K562 (cell line): ENCODE measurements around the gene CHMP2A. TPM values are rescaled to one million over a fixed set of nuclear protein-coding genes. Genes with fewer than 3 reads are reported as not detected.
A peak's percentile ranks its signal among the peaks of the same experiment; 100 is the strongest.

Experiments
- ARID1B ChIP-seq: fragments of 450-650 bp; IDR thresholded peaks from 2 replicates; pipeline ENCODE4 v1.6.1; 2016; ENCODE audit warnings: antibody characterized with exemption, mild to moderate bottlenecking, inconsistent platforms
- DPF2 ChIP-seq: fragments of 450-650 bp; IDR thresholded peaks from 2 replicates; pipeline ENCODE4 v1.6.1; 2016
- GATA2 ChIP-seq: sonication (generic); formaldehyde crosslinking; IDR thresholded peaks from 2 replicates; pipeline ENCODE4 v1.4.0; 2020; ENCODE audit warnings: mild to moderate bottlenecking, missing genetic modification reagents
- HDAC3 ChIP-seq: fragments of 450-650 bp; IDR thresholded peaks from 2 replicates; pipeline ENCODE4 v1.6.1; 2018; ENCODE audit warnings: borderline replicate concordance, mild to moderate bottlenecking, moderate library complexity; ENCODE audit not compliant: partially characterized antibody
- MAZ ChIP-seq, 2 experiments: fragments of 450-650 bp in 1 of 2; sonication (generic) in 1 of 2; formaldehyde crosslinking; IDR thresholded peaks in 1 of 2; conservative IDR thresholded peaks in 1 of 2; 2 replicates each; pipeline versions ENCODE4 v1.4.0 to v1.5.0; 2020; ENCODE audit warnings: mild to moderate bottlenecking in 1 of 2, missing genetic modification reagents in 1 of 2
- PRPF4 ChIP-seq: fragments of 200-400 bp; formaldehyde crosslinking; IDR thresholded peaks from one replicate; pipeline ENCODE4 v1.6.1; 2017; ENCODE audit warnings: low read length, low read depth, mild to moderate bottlenecking; ENCODE audit not compliant: insufficient read depth, poor library complexity, severe bottlenecking
- RBM25 ChIP-seq: fragments of 200-400 bp; formaldehyde crosslinking; IDR thresholded peaks from 2 replicates; pipeline ENCODE4 v1.6.1; 2018; ENCODE audit warnings: low read length, low read depth, moderate library complexity; ENCODE audit not compliant: severe bottlenecking
- RNF219 ChIP-seq: fragments of 250-450 bp; sonication (Bioruptor Pico); IDR thresholded peaks from 2 replicates; pipeline ENCODE4 v1.5.0; 2022; ENCODE audit warnings: mild to moderate bottlenecking
- TCF7L2 ChIP-seq: fragments of 150-350 bp; IDR thresholded peaks from 2 replicates; pipeline ENCODE4 v1.6.1; 2016; ENCODE audit warnings: low read depth, mild to moderate bottlenecking, low read length, moderate library complexity
- TSC22D4 ChIP-seq: fragments of 450-650 bp; IDR thresholded peaks from 2 replicates; pipeline ENCODE4 v1.6.1; 2016; ENCODE audit warnings: missing genetic modification characterization, missing biosample characterization, control low read depth
- ZNF277 ChIP-seq: fragments of 250-450 bp; sonication (Bioruptor Pico); IDR thresholded peaks from 2 replicates; pipeline ENCODE4 v1.8.0; 2022; ENCODE audit warnings: inconsistent platforms, mild to moderate bottlenecking, moderate library complexity, borderline replicate concordance
- ZNF3 ChIP-seq: fragments of 250-450 bp; sonication (Bioruptor Pico); IDR thresholded peaks from 2 replicates; pipeline ENCODE4 v1.5.0; 2021; ENCODE audit warnings: mild to moderate bottlenecking, moderate library complexity
- ZNF518B ChIP-seq: fragments of 250-450 bp; sonication (Bioruptor Pico); IDR thresholded peaks from 2 replicates; pipeline ENCODE4 v1.5.0; 2021; ENCODE audit warnings: mild to moderate bottlenecking, moderate library complexity
- ZNF561 ChIP-seq: fragments of 450-650 bp; formaldehyde crosslinking; conservative IDR thresholded peaks from 2 replicates; pipeline ENCODE4 v1.4.0; 2020; ENCODE audit warnings: mild to moderate bottlenecking, moderate library complexity
- polyA plus RNA-seq, 8 experiments: library from polyadenylated mRNA; depleted of rRNA in 4 of 8; stranded (reverse) in 5 of 8; unstranded in 3 of 8; fragments of >200 nt; fragmentation: Nextera tagmentation in 2 of 8; fragmentation: Illumina TruSeq in 1 of 8; extraction: Ambion mirVana in 2 of 8; extraction: Trizol in 1 of 8; gene quantifications; 2 replicates each; pipeline versions ENCODE4 v1.2.1 to v1.2.3, GENCODE V29; 2011 to 2014; ENCODE audit warnings: inconsistent platforms in 1 of 8, missing spikeins in 1 of 8
- total RNA-seq, 7 experiments: library from RNA; depleted of rRNA in 6 of 7; stranded (reverse); fragments of >200 nt in 6 of 7; fragmentation: Illumina TruSeq in 2 of 7; extraction: Trizol in 2 of 7; gene quantifications; 2 replicates each; pipeline versions ENCODE4 v1.2.1 to v1.2.3, GENCODE V29; 2011 to 2021; ENCODE audit warnings: low replicate concordance in 1 of 7
- TF ChIP-seq, protein P1 (sequence below), 2 experiments: fragments of 200-800 bp in 1 of 2; sonication (Bioruptor generic) in 1 of 2; sonication (generic) in 1 of 2; formaldehyde crosslinking in 1 of 2; IDR thresholded peaks in 1 of 2; conservative IDR thresholded peaks in 1 of 2; 2 replicates each; pipeline versions ENCODE4 v1.5.0 to v1.6.1; 2016 to 2020; ENCODE audit warnings: missing compliant biosample characterization in 1 of 2, missing genetic modification characterization in 1 of 2, missing genetic modification reagents in 1 of 2
- TF ChIP-seq, protein P2 (sequence below): fragments of 450-650 bp; IDR thresholded peaks from 2 replicates; pipeline ENCODE4 v1.6.1; 2017; ENCODE audit warnings: mild to moderate bottlenecking, moderate library complexity

CHMP2A gene
- total and polyA plus RNA-seq, 9 of the 15 experiments (the other 6 are each of a cell fraction or from before 2014, with no cell fraction given) = 57.6 to 159 (median 87.2) TPM

DNA sequence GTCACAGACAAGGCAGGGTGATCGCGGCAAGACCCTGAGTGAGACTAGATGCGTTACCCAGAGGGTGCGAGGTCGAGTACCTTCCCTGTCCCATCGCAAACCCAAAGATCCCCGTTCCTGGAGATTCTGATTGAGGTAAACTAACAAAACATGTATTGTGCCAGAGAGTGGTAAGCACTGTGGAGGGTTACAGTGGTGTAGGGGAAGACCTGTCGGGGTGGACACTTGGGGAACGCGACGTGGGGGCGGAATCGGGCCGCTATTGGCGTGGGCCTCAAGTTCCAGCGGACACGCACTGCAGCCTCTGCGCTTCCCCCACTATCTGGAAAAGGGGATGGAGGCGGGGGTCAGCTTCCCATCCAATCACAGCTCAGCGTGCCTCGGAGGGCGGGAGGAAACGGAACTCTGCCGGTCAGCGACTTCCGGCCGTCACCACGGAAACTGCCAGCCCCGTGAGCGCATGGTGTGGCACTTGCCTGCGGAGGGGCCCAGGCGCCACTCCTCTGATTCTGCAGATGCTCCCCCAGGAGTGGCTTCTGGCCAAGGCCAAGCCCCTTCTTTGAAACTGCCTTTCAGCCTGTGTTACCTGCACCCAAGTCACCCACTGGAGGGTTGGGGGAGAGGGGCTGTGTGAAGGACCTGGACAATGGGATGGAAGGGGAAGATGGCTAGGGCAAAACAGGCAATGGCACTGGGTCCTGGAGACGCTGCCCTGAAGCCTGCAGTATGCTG, 4.5 kb upstream of the CHMP2A start (continued):
- TF ChIP-seq ZNF561 (CRISPR knock-in tag) (no peak), ZNF518B (CRISPR knock-in tag) (no peak), TSC22D4 (tag) (no peak), MAZ (CRISPR knock-in tag; conservative IDR thresholded peaks at IDR 0.05 in 1 of 2, IDR thresholded peaks at IDR 0.05 in 1 of 2) (peak; percentile 77 to 92), ARID1B (no peak), ZNF277 (CRISPR knock-in tag) (no peak), GATA2 (CRISPR knock-in tag) (0 out of 2 replicates have a peak, but pooled peaks have one; percentile 10), RNF219 (CRISPR knock-in tag) (no peak), RBM25 (no peak), DPF2 (no peak; the same call in none of the 2 replicates), PRPF4 (no peak), HDAC3 (no peak), ZNF3 (no peak), TCF7L2 (no peak)
- TF ChIP-seq, protein P1, sequence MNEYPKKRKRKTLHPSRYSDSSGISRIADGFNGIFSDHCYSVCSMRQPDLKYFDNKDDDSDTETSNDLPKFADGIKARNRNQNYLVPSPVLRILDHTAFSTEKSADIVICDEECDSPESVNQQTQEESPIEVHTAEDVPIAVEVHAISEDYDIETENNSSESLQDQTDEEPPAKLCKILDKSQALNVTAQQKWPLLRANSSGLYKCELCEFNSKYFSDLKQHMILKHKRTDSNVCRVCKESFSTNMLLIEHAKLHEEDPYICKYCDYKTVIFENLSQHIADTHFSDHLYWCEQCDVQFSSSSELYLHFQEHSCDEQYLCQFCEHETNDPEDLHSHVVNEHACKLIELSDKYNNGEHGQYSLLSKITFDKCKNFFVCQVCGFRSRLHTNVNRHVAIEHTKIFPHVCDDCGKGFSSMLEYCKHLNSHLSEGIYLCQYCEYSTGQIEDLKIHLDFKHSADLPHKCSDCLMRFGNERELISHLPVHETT (CRISPR knock-in tag; conservative IDR thresholded peaks at IDR 0.05 in 1 of 2, IDR thresholded peaks at IDR 0.05 in 1 of 2) = peak in 1 of 2 experiments; percentile 74; a peak in 2 of 4 replicates
- TF ChIP-seq, protein P2, sequence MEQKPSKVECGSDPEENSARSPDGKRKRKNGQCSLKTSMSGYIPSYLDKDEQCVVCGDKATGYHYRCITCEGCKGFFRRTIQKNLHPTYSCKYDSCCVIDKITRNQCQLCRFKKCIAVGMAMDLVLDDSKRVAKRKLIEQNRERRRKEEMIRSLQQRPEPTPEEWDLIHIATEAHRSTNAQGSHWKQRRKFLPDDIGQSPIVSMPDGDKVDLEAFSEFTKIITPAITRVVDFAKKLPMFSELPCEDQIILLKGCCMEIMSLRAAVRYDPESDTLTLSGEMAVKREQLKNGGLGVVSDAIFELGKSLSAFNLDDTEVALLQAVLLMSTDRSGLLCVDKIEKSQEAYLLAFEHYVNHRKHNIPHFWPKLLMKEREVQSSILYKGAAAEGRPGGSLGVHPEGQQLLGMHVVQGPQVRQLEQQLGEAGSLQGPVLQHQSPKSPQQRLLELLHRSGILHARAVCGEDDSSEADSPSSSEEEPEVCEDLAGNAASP = no peak
